Endothelial cell (in vitro differentiated cells): ENCODE measurements around the gene CCM2. TPM values are rescaled to one million over a fixed set of nuclear protein-coding genes. Genes with fewer than 3 reads are reported as not detected.

Experiments used
- DNase-seq: peaks from one replicate; pipeline ENCODE4 v3.0.0; 2021; ENCODE audit warnings: low spot score
- H3K27ac Mint-ChIP-seq: one replicate; pipeline ENCODE4 v1.8.0; 2021; ENCODE audit warnings: mixed read lengths, inconsistent platforms; ENCODE audit not compliant: unreplicated experiment
- H3K27me3 Mint-ChIP-seq: one replicate; pipeline ENCODE4 v1.8.0; 2021; ENCODE audit warnings: mild to moderate bottlenecking, moderate library complexity, mixed read lengths, inconsistent platforms; ENCODE audit not compliant: unreplicated experiment
- H3K36me3 Mint-ChIP-seq: one replicate; pipeline ENCODE4 v1.8.0; 2021; ENCODE audit warnings: mild to moderate bottlenecking, low read depth, mixed read lengths, inconsistent platforms; ENCODE audit not compliant: unreplicated experiment
- H3K4me1 Mint-ChIP-seq: one replicate; pipeline ENCODE4 v1.8.0; 2021; ENCODE audit warnings: mild to moderate bottlenecking, mixed read lengths, inconsistent platforms; ENCODE audit not compliant: unreplicated experiment
- H3K4me3 Mint-ChIP-seq: one replicate; pipeline ENCODE4 v1.8.0; 2021; ENCODE audit warnings: mild to moderate bottlenecking, mixed read lengths, inconsistent platforms; ENCODE audit not compliant: unreplicated experiment
- H3K9me3 Mint-ChIP-seq: one replicate; pipeline ENCODE4 v1.8.0; 2021; ENCODE audit warnings: mixed read lengths, inconsistent platforms; ENCODE audit not compliant: unreplicated experiment
- total RNA-seq: library from RNA; stranded (reverse); fragmentation: NEBNext Ultra II Directional; extraction: Animal tissue kit (Norgen Biotek cat#: 25700); gene quantifications from one replicate; pipeline ENCODE4 v1.2.1, GENCODE V29; 2021; ENCODE audit not compliant: unreplicated experiment
- TF ChIP-seq, protein P1 (sequence below): fragments of 200-600 bp; sonication (generic); IDR thresholded peaks from one replicate; pipeline ENCODE4 v1.5.0; 2021; ENCODE audit warnings: antibody characterized with exemption; ENCODE audit not compliant: unreplicated experiment

The CCM2 gene
- total RNA-seq, 1 donor from 2014 or later: 59.8 TPM

DNA sequence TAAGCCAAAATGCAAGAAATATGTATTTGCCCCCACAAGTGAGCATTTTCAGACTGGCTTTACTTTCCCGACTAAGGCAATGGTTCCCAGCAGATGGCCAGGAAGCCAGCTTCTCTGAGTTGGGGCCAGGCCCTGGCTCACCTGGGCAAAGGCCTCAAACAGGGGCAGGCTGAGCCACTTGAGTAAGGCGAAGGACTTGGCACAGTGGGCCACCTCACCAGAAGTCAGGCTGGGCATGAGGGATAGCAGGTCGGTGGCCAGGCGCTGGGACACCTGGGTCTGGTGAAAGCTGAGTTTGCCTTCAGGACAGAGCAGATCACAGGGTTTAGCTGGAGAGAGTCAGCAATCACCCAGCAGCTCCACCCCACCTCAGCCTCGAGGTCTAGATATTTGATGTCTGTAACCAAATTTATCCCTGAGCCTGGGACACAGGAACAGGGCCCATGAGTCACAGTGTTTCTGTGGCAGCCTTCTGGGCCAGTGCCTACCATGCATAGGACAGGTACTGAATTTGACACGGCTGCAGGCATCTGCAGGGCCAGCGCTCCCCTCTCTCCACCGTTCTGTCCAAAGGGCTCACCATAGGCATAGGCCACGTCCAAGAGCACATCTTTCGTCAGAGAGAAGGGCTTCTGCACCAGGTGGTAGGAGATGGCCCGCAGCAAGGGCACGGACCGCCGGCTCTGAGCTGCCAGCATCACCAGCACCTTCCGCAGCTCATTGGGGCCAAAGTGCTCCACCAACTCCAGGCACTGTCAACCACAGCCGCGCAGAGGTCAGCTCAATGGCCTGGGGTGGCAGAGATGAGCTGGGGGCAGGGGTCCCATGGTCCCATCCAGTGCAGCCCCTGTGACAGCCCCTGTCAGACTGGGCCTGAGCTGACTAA is 104.2 kb downstream of the CCM2 start:
- no peak for DNase-seq
- Mint-ChIP-seq H3K4me1 (no peaks in the 10 kb centered on the region), H3K27ac (no peak overlapping the region), H3K9me3 (no peaks in the 10 kb centered on the region), H3K27me3 (peaks cover 2% of the 10 kb centered on the region), H3K4me3 (no peak overlapping the region), H3K36me3 (peaks cover 25% of the 10 kb centered on the region)
- TF ChIP-seq, protein P1, sequence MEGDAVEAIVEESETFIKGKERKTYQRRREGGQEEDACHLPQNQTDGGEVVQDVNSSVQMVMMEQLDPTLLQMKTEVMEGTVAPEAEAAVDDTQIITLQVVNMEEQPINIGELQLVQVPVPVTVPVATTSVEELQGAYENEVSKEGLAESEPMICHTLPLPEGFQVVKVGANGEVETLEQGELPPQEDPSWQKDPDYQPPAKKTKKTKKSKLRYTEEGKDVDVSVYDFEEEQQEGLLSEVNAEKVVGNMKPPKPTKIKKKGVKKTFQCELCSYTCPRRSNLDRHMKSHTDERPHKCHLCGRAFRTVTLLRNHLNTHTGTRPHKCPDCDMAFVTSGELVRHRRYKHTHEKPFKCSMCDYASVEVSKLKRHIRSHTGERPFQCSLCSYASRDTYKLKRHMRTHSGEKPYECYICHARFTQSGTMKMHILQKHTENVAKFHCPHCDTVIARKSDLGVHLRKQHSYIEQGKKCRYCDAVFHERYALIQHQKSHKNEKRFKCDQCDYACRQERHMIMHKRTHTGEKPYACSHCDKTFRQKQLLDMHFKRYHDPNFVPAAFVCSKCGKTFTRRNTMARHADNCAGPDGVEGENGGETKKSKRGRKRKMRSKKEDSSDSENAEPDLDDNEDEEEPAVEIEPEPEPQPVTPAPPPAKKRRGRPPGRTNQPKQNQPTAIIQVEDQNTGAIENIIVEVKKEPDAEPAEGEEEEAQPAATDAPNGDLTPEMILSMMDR: no peak

GRCh38 chr7:45104844-45105587 is 105.0 kb downstream of the CCM2 start:
- Mint-ChIP-seq H3K27ac (no peak overlapping the region), H3K9me3 (no peaks in the 10 kb centered on the region), H3K4me3 (no peak overlapping the region), H3K36me3 (peaks cover 25% of the 10 kb centered on the region), H3K4me1 (peaks cover 2% of the 10 kb centered on the region), H3K27me3 (peaks cover 2% of the 10 kb centered on the region)
- no peak for DNase-seq
- TF ChIP-seq, protein P1: no peak

DNA sequence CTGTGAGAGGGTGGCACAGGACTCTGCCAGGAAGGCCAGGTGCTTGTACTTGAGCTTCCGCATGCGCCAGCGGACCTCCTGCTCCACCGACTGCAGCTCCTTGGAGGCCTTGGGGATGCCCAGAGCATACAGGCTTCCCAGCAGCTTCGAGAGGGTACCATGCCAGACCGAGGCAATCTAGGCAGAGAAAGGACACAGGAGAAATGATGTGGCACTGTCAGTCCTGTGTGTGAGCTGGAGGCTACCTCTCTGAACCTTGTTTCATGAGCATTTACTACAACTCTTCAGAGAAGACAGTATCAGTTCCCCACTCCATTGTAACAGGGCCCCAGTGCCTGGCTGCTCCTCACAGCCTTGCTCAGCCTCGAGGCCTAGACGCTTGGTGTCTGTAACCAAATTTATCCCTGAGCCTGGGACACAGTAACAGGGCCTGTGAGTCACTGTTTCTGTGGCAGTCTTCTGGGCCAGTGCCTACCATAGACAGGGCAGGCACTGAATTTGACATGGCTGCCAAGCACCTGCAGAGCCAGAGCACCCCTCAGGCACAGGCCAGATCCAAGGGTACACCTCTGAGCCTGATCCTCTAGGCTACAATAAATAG is 105.7 kb downstream of the CCM2 start:
- H3K27ac Mint-ChIP-seq: no peak overlapping the region
- TF ChIP-seq, protein P1: no peak
- H3K9me3 Mint-ChIP-seq: no peaks in the 10 kb centered on the region
- H3K4me1 Mint-ChIP-seq: peaks cover 6% of the 10 kb centered on the region
- H3K36me3 Mint-ChIP-seq: peaks cover 25% of the 10 kb centered on the region
- DNase-seq: no peak
- peaks cover 2% of the 10 kb centered on the region for H3K27me3 Mint-ChIP-seq
- no peak overlapping the region for H3K4me3 Mint-ChIP-seq

DNA sequence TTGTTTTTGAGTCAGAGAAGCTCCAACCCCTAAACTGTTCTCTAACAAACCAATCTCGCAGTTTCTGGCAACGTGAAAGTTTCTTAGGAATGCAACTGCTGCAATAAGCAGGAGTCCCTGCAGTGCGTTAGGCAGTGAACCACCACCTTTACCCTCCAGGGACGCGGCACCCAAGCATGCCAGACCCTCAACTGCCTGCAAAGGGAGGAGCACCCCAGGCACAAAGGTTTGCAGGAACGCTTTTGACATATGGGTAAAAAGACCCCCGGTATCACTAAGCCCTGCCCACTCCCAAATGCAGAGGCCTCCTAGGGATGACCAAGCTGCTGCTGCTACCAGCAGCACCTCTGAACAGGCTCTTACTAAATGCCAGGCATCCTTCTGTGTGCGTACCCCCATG is 106.8 kb downstream of the CCM2 start:
- no peak overlapping the region for H3K27ac Mint-ChIP-seq
- peaks cover 21% of the 10 kb centered on the region for H3K36me3 Mint-ChIP-seq
- TF ChIP-seq, protein P1: no peak
- H3K4me3 Mint-ChIP-seq: no peak overlapping the region
- peaks cover 8% of the 10 kb centered on the region for H3K27me3 Mint-ChIP-seq
- peaks cover 15% of the 10 kb centered on the region for H3K4me1 Mint-ChIP-seq
- no peak for DNase-seq
- no peaks in the 10 kb centered on the region for H3K9me3 Mint-ChIP-seq
